RWPE1 (cell line): Measurements from ENCODE around the gene SLC45A2.

Experiments
- CTCF ChIA-PET: fragments of 350-600 bp; sonication (Branson Sonifier 250); formaldehyde crosslinking; extraction: SDS; loops from one replicate; lab custom pipeline; 2021; lab: Yijun Ruan, JAX
- POLR2A ChIA-PET: fragments of 400-600 bp; formaldehyde crosslinking; extraction: SDS; loops from one replicate; lab custom pipeline; 2020; ENCODE audit warnings: antibody characterized with exemption; ENCODE audit not compliant: low non-redundant PET; lab: Yijun Ruan, JAX
- DNase-seq: peaks from one replicate; pipeline ENCODE4 v3.0.0; 2012; ENCODE audit warnings: low spot score
- H3K27ac ChIP-seq: fragments of 450-650 bp; 2 replicates; pipeline ENCODE4 v1.5.1; 2017
- TF ChIP-seq, protein P1 (sequence below): fragments of 450-650 bp; conservative IDR thresholded peaks from 2 replicates; pipeline ENCODE4 v1.5.1; 2017; ENCODE audit warnings: low read depth, mild to moderate bottlenecking

SLC45A2 gene

DNA sequence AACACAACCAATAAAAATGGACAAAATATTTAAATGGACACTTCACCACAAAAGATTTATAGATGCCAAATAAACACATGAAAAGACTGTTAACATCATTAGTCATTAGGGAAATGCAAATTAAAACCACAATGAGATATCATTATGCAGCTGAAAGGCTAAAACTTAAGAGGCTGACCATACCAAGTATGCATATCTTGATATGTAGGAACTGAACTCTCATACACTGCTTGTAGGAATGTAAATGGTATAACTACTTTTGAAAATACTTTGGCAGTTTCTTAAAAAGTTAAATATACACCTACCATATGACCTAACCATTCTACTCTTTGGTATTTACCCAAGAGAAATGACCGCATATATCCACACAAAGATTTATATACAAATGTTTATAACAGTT is 79.1 kb downstream of the SLC45A2 start:
- no peak for DNase-seq
- CTCF ChIA-PET, result no interaction called here
- no peak overlapping the region for H3K27ac ChIP-seq
- TF ChIP-seq, protein P1, sequence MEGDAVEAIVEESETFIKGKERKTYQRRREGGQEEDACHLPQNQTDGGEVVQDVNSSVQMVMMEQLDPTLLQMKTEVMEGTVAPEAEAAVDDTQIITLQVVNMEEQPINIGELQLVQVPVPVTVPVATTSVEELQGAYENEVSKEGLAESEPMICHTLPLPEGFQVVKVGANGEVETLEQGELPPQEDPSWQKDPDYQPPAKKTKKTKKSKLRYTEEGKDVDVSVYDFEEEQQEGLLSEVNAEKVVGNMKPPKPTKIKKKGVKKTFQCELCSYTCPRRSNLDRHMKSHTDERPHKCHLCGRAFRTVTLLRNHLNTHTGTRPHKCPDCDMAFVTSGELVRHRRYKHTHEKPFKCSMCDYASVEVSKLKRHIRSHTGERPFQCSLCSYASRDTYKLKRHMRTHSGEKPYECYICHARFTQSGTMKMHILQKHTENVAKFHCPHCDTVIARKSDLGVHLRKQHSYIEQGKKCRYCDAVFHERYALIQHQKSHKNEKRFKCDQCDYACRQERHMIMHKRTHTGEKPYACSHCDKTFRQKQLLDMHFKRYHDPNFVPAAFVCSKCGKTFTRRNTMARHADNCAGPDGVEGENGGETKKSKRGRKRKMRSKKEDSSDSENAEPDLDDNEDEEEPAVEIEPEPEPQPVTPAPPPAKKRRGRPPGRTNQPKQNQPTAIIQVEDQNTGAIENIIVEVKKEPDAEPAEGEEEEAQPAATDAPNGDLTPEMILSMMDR, result no peak
- POLR2A ChIA-PET, result no interaction called here

DNA sequence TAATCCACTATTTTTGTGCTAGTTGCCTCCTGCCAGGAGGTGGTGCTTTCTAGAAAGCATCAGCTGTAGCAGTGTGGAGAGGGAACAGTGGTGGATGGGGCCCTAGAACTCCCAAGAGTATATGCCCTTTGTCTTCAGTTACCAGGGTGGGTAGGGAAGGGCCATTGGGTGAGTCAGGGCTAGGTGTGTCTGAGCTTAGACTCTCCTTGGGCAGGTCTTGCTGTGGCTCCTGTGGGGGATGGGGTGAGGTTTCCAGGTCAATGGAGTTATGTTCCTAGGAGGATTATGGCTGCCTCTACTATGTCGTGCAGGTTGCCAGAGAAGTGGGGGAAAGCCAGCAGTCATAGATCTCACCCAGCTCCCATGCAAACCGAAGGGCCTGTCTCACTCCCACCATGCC is 81.4 kb downstream of the SLC45A2 start:
- ChIA-PET POLR2A (no interaction called here), CTCF (interaction anchor here (0.5 to 0.7 kb wide), 2 partner anchors 8 to 13 kb away, joined by 3 to 5 read pairs; no protein-coding TSS in a partner anchor)
- TF ChIP-seq, protein P1, result no peak
- no peak for DNase-seq
- H3K27ac ChIP-seq, result no peak overlapping the region

DNA sequence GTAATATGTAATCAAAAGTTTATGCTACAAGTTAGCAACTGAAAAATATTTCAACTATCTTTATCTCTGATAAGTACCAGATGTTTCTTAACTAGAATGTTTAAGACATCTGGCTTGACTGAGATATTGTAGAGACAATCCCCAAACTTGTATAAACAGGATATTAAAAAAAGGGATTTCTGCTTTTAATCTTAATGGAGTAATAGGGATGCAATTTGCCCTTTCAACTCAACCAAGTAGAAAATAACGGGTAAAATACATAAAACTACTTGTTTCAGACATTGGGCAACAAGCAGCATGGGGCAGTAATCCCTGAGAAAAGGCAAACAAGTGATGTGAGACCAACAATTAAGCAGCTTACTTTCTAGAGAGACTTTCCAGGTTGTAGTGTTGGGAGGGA is 83.3 kb downstream of the SLC45A2 start:
- ChIA-PET POLR2A (no interaction called here), CTCF (no interaction called here)
- TF ChIP-seq, protein P1, result no peak
- no peak overlapping the region for H3K27ac ChIP-seq
- DNase-seq, result no peak
